ENCODE data around the gene MEAF6.

- TF ChIP-seq CTCF (IDR thresholded peaks at IDR 0.05 in 8 of 11, conservative IDR thresholded peaks at IDR 0.05 in 3 of 11) (no peak), POLR2AphosphoS5 (IDR thresholded peaks at IDR 0.05) (peak in 1 of 3 donors; percentile 1), POLR2A (IDR thresholded peaks at IDR 0.05) (no peak)
Observed at GRCh38 chr1:37478451-37478881, 36.1 kb downstream of the MEAF6 start.

All from spleen (tissue), 7 donors.